GM21526 (cell line): ENCODE results near the gene FBXL20.

ENCODE experiments used
- ATAC-seq: cut with Tn5 transposase; IDR thresholded peaks from one replicate; pipeline ENCODE4 v1.9.1; 2021; ENCODE audit warnings: moderate library complexity; ENCODE audit not compliant: unreplicated experiment, low FRiP score

The FBXL20 gene

DNA sequence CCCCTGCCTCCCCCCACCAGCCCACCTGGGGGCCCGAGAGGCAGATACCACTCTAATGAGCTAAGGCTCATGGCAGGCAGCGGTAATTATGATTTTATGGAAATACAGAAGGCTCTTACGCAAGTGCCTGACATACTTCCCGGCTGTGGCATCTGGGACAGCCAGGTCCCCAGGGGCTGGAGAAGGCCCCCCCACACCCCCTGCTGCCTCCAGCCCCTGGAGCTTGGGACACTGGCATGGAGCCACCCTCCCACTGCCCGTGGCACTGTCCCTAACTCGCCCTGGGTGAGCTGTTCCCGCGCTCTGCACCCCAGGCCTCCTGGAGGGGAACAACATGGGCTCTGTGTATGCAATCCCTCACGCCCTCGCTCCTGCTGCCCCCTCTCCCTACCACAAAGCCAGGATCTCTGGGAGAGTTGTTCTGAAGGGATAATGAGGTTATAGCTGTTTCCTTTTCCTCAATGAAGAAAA lies 170.3 kb downstream of the FBXL20 start:
- ATAC-seq, result no peak

DNA sequence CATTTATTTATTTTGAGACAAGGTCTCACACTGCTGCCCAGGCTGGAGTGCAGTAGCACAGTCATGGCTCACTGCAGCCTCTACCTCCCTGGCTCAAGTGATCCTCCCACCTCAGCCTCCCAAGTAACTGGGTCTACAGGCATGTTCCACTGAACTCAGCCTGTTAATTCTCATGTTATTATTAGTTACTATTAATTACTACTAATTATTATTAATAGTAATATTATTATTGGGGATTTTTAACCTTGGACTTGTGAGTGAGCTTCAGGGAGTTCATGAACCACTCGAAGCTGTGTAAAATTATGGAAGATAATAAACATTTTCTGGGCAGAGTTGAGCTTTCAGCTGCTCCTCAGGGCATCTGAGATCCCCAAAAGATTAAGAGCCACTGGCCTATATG lies 171.1 kb downstream of the FBXL20 start:
- ATAC-seq, result no peak

DNA sequence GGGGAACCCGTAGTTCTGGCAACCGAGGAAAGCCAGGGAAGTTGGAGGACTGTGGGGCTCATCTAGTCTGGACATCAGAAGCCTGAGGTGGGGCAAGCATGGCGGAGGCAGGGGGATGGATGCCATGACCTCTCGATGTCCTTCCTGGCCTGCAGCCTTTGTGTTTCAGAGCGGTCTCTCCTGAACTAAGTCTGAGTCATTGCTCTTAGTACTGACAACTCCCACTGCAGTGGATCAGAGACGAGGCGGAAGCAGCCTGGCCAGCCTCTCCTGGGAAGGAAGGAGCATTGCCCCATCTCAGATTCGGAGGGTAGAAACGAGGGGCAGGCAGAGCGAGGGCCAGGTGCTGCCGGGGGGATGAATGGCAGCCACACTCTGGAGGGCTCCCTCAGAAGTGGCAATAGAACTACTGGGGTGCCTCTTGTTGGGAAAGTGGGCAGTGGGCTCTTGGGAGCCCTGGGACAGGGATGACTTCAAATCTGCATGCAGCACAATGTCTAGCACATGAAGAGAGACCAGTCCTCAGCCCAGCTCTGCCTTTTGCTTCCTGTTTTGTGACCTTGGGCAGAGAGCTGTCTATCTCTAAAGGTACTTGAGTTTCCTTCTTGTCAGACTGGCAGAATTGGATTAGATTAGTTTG lies 172.0 kb downstream of the FBXL20 start:
- ATAC-seq, result no peak

GRCh38 chr17:39227364-39227919 lies 174.0 kb downstream of the FBXL20 start:
- no peak for ATAC-seq

GRCh38 chr17:39225959-39226683 lies 175.3 kb downstream of the FBXL20 start:
- ATAC-seq, result no peak

DNA sequence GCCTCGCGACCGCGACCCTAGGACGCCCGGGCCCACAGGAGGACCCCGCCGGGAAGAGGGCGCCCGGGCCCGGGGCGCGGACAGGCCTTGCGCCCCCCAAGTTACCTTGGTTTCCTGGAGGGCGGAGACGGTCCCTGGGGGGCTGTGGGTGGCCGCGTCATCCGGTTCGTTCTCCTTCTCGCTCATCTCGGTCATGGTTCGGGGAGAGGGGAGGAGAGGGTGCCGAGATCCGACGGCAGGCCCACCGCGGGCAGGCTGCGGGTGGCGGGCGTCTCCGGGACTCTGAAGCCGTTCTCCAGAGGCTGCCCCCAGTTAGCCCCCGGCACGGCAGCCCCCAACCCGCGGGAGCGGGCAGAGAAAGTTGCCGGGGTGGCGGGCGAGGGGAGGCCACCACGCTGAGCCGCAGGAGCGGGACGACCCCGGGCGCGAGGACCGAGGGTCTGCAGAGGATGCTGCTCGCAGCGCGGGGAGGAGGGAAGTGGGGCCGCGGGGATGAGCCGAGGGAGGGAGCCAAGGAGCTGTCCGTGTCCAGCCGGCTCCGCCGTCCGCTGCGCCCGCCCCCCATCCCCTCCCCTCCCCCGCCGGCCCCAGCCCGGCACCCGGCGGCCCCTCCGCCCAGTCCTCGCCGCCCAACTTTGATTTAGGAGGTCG lies 176.0 kb downstream of the FBXL20 start, which contains the start of gene STAC2:
Gene STAC2, minus strand, starts transcription at position 638 of the 651 bp plus-strand sequence. Its CDS starts 443 bp downstream, at position 195.
- no peak for ATAC-seq

DNA sequence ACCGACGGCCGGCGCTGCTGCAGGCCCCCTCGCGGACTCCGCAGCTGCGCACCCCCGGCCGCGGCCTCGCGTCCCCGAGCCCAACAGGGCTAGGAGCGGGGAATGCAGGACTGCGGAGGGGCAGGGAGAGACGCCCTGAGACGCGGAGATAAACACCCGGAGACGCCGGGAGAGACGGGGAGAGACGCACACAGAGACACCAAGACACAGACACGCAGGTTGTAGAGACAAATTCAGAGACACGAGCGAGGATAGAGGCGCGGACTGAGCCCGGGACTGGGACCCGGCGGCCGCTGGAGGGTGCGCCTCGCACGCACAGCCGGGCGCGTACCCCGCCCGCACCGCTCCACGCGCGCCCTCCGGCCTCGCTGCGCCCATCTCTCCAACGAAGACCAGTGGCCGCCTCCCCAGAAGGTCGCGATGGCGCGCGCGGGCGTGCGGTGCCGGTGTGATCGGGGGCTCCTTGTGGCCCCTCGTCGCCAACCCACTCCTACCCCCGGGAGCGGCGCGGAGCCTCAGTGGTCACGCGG lies 176.6 kb downstream of the FBXL20 start:
- no peak for ATAC-seq

- ATAC-seq, result no peak
Measured at GRCh38 chr17:39223907-39224777, 177.3 kb downstream of the FBXL20 start.

- ATAC-seq, result no peak
Measured at GRCh38 chr17:39222866-39223834, 178.3 kb downstream of the FBXL20 start.

GRCh38 chr17:39222151-39222550 lies 179.3 kb downstream of the FBXL20 start:
- no peak for ATAC-seq

- ATAC-seq, result no peak
Measured at GRCh38 chr17:39221572-39221971, 179.9 kb downstream of the FBXL20 start.

DNA sequence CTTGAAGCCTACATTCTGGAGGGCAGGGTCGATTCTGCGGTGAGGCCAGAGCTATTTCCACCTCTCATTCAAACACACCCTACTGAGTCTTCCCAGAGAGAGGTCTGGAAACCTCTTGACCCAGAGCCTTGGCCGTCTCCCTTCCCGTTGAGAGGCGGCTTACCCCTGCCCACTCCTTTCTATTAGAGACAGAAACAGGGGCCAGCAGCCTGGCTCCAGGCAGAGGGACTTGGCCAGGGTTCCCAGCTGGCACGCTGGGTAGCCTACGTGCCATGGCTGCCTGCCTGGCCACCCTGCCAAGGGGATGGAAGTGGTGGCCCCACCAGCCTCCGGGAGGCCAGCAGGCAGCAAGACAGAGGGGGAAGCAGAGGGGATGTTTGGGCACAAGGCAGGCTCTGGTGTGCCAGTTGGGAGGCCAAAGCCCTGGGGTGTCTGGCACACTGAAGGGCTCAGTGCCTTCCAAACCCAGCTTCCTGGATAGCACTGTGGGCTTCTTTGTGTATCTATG lies 181.7 kb downstream of the FBXL20 start:
- no peak for ATAC-seq

GRCh38 chr17:39218906-39219305 lies 182.5 kb downstream of the FBXL20 start:
- ATAC-seq, result no peak

DNA sequence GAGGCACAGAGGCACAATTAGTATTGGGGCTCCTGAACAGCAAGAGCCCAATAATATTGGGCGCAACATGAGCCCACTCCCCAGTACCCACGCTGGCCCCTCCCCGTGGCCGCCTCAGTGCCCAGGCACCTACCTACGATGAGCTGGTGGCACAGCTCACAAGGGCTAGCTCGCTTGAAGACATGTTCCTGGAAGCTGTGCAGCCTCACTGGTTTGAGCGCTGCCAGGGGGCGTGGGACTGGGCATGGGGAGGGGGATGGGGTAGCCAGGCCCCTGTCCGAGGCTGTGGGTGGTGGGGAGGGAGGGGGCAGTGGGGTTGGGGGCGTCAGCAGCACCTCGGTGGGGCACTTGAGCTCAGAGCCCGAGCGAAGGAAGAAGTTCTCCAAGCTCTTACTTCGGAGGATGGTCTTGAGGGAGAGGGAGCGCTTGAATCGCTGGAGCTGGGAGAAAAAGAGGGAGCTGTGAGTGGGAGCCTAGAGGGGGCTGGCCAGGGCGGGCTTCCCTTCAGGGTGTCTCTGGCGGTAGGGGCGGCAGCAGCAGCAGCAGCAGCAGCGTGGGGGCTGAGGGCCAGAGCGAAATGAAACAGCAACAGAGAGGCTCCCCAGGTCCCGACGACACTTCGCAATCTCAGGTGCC lies 183.6 kb downstream of the FBXL20 start:
- no peak for ATAC-seq

- no peak for ATAC-seq
Measured at GRCh38 chr17:39213852-39214251, 187.6 kb downstream of the FBXL20 start.

- no peak for ATAC-seq
Measured at GRCh38 chr17:39212841-39213480, 188.5 kb downstream of the FBXL20 start.

DNA sequence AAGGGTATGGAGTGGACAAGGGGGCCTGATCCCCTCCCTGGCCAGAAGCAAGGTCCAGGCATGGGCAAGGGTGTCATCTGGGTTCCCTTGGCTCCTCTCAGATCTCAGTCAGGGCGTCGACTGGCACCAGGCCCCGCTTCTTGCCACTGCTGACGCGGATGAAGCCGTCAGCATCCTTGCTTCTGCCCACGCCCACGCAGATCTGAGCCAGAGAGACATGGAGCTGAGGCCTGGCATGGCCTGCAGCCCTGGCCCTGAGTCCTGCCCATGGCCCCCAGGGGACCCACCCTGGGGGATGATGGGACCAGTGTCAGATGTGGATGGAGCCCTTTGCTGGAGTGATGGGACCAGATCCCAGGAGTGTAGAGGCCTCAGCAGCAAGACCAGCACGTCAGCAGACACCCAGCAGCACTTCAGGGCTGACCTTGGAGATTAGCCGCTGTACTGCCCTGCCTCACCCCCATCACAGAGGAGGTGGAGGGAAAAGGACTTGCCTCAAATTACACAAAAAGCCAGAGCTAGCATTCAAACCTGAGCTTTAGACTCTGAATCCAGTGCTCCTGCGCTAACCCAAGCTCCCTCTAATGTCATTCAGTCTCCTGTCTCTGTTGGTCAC lies 189.1 kb downstream of the FBXL20 start:
- no peak for ATAC-seq
